Endometrium (tissue), 2 donors: Measurements from ENCODE around the gene OSTC.

Source experiments
- FAIRE-seq: peaks from 2 replicates; lab custom pipeline; 2012; peaks lifted over from hg19 to GRCh38; lab: Jason Lieb, UNC
- donor health status: control.
- donor health status: control.

The OSTC gene

GRCh38 chr4:108650212-108651013 is at the start of gene OSTC:
OSTC (plus strand) TSS chr4:108650599; CDS start chr4:108650656, 57 bp downstream.
- peak; percentile 99 for FAIRE-seq

- FAIRE-seq = no peak
Measured at GRCh38 chr4:108601106-108601505, 49.3 kb upstream of the OSTC start.

- no peak for FAIRE-seq
Measured at GRCh38 chr4:108601532-108601931, 48.9 kb upstream of the OSTC start.

GRCh38 chr4:108602163-108602562 is 48.2 kb upstream of the OSTC start:
- no peak for FAIRE-seq

GRCh38 chr4:108607079-108607815 is 43.2 kb upstream of the OSTC start:
- no peak for FAIRE-seq

GRCh38 chr4:108611365-108611764 is 39.0 kb upstream of the OSTC start:
- no peak for FAIRE-seq

- no peak for FAIRE-seq
Measured at GRCh38 chr4:108612365-108612764, 38.0 kb upstream of the OSTC start.

GRCh38 chr4:108619372-108620100 is 30.9 kb upstream of the OSTC start:
- no peak for FAIRE-seq

- peak; percentile 98 for FAIRE-seq
Measured at GRCh38 chr4:108620101-108620932, 30.1 kb upstream of the OSTC start, which contains the start of gene RPL34. RPL34 (plus strand) TSS chr4:108620576; CDS start chr4:108621960, 1,384 bp downstream.

GRCh38 chr4:108620933-108621905 is 29.2 kb upstream of the OSTC start:
- no peak for FAIRE-seq

- no peak for FAIRE-seq
Measured at GRCh38 chr4:108622022-108622421, 28.4 kb upstream of the OSTC start.

- no peak for FAIRE-seq
Measured at GRCh38 chr4:108622828-108623227, 27.6 kb upstream of the OSTC start.

- FAIRE-seq = no peak
Measured at GRCh38 chr4:108624263-108625056, 25.9 kb upstream of the OSTC start.

GRCh38 chr4:108626056-108626455 is 24.3 kb upstream of the OSTC start:
- no peak for FAIRE-seq

GRCh38 chr4:108628411-108628810 is 22.0 kb upstream of the OSTC start:
- FAIRE-seq = no peak

- no peak for FAIRE-seq
Measured at GRCh38 chr4:108635070-108635655, 15.2 kb upstream of the OSTC start.

GRCh38 chr4:108636246-108636645 is 14.2 kb upstream of the OSTC start:
- FAIRE-seq = no peak

- FAIRE-seq = no peak
Measured at GRCh38 chr4:108637856-108638255, 12.5 kb upstream of the OSTC start.

GRCh38 chr4:108644237-108644636 is 6.2 kb upstream of the OSTC start:
- FAIRE-seq = no peak
